NT2/D1 (cell line): ENCODE results near the gene FBLN7.

Experiments
- SUZ12 ChIP-seq: IDR thresholded peaks from 2 replicates; pipeline ENCODE4 v1.6.1; 2011; ENCODE audit not compliant: insufficient read length, insufficient read depth; ENCODE audit errors: extremely low read depth
- YY1 ChIP-seq: IDR thresholded peaks from 2 replicates; pipeline ENCODE4 v1.6.1; 2011; ENCODE audit not compliant: insufficient read length, insufficient read depth
- ZNF274 ChIP-seq: IDR thresholded peaks from 2 replicates; pipeline ENCODE4 v1.6.1; 2011; ENCODE audit warnings: mild to moderate bottlenecking, low read depth, low read length

GRCh38 chr2:112152476-112153178 lies 14.4 kb downstream of the FBLN7 start:
- TF ChIP-seq YY1: no peak
- no peak for TF ChIP-seq SUZ12
- TF ChIP-seq ZNF274: no peak
